GM19438 (cell line): ENCODE results near the gene SMIM11.

Source experiments
- ATAC-seq: cut with Tn5 transposase; IDR thresholded peaks from one replicate; pipeline ENCODE4 v1.9.1; 2021; ENCODE audit warnings: low read depth; ENCODE audit not compliant: unreplicated experiment

Gene SMIM11, protein sequence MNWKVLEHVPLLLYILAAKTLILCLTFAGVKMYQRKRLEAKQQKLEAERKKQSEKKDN

DNA sequence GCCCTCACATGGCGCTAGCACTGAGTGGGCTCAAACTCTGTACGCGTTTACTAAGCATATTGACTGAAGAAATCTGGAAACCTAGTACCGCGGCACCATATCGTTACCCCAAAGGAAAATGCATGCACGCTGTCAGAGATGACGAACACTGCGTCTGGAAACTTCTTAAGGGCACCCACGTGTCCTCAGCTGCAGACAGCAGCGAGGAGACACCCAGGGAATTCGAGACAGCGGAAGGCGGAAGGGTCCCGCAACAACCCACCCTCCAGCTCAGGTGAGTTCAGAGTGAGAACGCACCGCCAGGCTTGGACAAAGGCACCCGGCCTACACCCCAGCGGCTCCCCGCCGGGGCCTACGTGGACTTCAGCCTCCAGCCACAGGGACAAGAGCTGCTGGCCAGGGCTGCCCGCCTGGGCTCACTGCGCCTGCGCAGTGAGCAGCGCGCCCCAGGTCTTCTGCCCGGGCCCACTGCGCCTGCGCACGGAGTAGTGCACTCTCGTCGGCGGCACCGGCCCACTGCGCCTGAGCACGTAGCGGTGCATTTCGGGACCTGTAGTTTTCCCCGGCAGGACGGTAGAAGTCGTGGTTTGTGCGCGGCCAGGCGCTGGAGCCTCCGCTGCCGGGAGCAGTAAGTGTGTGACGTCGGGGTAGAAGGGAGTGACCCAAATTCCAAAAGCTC is at the start of gene SMIM11:
SMIM11 (plus strand) TSS at position 568 of the 679 bp plus-strand sequence. CDS start 3,998 bp downstream, outside the sequence.
- peak; percentile 90 for ATAC-seq

DNA sequence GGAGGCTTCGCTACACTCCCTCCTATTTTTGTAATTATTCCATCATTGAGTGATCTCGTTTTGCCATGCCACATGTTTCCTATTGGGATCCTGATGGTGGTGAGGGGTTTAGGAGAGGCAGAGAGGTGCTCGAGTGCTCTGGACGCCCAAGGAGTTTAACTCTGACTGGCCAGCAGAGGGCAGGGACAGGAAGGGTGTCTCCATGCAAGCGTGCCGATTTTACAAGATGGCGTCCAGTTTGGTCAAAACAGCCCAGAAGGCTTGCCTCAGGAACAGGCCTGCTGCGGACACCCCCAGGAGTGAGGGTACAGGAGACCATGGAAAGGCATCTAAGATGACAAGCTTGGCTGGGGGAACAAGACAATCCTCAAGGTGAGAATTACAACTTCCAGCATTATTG is 45.3 kb upstream of the SMIM11 start:
- no peak for ATAC-seq

DNA sequence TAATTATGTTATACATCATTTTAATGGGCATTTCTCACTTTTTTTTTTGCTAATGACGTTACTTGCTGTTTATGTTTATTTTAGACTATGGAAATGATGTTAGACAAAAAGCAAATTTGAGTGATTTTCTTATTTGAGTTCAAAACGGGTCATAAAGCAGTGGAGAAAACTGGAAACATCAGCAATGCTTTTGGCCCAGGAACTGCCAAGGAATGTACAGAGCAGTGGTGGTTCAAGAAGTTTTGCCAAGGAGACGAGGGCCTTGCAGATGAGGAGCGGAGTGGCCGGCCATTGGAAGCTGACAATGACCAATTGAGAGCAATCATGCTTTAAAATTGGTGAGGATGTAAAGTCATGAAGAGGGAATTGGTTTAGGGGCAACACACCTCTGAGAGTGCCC is 43.6 kb upstream of the SMIM11 start:
- ATAC-seq = no peak

DNA sequence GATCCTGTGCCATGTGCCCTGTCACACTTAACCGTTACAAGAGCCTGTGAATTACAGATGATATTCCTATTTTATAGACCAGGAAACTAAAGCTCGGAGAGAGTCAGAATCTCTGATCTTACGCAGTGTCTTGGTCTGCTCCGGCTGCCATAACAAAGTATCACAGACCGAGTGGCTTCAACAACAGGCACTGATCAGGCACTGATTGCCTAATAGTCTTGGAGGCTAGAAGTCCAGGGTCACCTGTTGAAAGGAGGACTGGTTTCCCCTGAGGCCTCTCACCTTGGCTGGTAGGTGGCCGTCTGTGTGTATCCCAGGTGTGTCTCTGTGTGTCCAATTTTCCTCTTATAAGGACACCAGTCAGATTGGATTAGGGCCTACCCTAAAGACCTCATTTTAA is 43.0 kb upstream of the SMIM11 start:
- ATAC-seq = no peak

DNA sequence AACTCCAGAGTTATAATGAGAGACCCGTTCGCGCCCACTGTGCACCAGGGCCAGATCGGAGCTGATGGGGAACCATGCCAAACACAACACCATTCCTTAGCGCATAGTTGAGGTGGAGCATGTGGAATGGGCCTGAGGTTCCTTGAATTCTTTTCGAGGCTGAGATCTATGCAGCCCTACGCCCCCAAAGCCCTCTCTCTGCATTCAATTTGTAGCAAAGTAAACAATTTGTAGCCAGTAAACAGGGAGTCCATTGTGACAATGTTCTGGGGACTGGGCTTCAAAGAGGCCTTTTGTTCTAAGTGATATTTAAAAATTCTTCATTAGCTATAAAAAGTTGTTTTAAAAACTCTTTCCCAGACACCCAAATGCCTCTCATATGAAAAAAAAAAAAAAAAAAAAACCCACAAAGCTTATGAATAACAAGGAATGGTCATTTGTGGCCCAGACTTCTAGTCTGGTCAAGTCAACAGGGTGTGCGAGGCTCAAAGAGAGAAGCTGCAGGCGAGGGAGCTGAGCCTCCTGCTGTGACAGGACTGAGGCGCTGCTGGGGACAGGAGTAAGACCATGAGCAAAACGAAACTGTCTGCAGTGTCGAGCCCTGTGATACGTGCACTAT is 42.1 kb upstream of the SMIM11 start:
- ATAC-seq = no peak

DNA sequence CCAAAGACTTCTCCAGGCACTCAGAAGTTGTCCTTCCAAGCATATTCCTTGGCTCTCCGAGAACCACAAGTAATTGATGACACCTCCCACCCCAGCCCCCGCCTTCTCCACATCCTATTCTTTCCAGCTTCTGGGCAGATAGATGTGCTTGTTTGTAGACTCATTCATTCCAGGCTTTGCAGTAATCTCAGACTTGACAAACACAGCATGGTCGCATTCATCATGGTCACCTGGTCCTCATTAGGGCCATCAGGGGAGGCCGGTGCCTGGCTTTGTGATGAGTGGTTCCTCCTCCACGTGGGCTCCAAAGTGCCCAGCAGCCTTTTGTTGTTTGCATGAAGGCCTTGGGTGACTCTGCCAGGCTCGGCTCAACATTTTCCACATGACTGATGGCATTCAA is 40.0 kb upstream of the SMIM11 start:
- no peak for ATAC-seq

DNA sequence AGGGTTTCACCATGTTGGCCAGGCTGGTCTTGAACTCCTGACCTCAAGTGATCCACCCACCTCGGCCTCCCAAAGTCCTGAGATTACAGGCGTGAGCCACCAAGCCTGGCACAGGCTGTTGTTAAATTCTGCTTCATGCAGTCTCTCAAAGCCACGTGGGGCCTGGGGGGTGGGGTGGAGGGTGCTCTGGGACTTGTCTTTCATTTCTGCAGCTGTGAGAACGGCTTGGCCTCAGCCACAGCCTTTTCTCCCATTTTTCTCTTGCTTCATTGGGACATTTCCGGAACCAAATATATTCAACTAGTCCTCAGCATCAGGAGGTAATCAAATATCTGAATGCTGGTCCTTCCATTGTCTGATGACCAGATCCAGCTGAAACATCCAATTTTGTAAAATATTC is 39.1 kb upstream of the SMIM11 start:
- ATAC-seq = no peak

DNA sequence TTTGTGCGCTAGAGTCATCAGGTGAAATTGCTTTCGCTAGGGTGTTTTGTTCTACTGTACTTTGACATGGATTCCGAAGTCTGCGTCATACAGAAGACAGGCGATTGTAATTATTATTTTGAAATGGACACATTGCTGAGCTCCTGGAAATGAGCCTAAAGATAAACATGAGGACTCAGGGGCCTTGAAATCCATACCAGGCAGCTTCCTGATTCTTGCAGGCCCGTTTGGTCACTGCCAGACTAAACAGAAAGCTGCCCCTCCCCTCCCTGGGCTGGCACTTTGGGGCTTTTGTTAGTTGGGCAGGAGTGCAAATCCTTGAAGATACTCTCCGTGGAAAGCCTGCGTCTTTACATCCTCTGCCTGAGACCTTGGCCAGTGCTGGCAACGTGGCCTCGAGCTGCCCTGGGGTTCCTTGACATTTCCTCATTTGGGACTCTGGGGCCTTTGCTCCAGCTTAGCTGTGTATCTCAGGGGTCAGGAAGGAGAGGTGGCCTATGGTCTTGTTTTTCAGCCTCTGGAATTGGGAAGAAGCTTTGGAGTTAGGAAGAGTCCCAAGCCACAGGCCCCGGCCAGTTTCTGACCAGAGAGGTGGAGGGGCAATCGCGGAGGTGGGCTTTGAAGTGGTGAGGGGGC is 38.4 kb upstream of the SMIM11 start:
- ATAC-seq = no peak

DNA sequence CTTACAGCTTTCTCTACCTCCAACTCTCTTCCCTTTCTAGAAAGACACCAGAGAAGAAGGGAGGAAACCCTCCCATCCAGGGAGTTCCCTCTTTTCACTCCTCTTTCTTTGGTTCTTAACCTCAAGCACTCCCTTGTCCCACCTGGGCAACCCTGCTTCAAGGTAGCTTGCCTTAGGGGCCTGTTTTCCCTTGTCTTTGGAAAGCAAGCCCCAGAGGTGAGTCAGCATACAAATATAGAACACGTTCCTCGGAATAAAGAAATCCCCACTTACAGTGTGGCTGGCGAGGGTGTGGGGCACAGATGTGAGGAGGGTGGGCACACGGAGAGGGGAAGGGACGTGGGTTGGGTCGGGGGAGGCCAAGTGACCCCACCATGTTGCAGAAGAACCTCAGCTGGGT is 37.6 kb upstream of the SMIM11 start:
- no peak for ATAC-seq

DNA sequence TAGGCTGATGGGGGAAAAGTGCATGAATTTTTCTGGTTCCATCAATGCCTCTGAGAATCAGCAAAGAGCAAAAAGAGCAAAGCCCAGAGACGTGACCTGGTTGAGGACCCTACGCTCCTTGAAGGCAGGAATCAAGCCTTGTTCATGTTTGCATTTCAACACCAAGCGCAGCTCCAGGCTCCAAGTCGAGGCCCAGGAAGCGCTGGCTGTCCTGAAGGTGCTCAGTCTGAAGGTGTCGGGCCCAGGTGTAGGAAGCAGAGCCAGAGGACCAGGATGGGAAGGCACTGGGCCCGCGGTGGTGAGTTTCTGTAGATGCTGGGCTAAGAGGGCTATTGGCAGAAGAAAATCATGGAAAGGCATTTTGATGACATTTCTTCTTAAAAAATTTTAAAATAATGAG is 37.1 kb upstream of the SMIM11 start:
- ATAC-seq = no peak

DNA sequence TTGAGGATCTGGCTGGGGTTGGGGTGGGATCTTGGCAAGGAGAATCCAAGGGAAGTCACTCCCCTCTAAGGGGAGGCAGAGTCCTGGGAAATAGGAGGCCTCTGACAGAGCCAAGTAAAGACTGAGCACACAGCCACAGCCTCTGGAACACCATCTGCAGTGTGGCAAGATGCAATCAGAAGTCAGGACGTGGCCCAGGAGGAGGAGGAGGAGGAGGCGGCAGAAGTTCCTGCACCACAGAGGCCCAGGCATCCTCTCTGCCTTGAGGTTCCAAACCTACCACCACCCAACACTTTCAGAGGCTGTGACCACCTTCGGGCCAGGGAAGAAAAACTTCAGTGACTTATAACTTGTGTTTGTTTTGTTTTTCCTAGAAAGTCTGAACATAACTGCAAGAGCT is 35.2 kb upstream of the SMIM11 start:
- ATAC-seq = no peak

DNA sequence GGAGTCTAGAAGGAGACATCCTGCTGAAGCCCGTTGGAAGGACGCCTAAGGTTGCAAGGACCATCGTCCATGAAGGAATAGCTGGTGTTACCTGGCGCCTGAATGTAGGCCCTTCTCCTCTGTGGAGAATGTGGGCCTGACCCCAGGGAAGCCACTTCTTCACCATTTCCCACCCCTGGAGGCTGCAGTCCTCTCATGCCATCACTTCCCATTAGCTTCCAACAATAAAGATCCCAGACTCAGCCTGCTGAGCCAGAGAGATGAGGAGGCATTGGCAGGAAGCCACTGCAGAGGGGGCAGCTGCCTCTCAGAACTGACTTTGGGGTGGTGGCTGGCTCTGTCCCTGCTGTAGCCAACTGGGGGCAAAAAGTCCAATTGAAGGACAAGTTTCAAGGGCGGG is 32.8 kb upstream of the SMIM11 start:
- no peak for ATAC-seq

DNA sequence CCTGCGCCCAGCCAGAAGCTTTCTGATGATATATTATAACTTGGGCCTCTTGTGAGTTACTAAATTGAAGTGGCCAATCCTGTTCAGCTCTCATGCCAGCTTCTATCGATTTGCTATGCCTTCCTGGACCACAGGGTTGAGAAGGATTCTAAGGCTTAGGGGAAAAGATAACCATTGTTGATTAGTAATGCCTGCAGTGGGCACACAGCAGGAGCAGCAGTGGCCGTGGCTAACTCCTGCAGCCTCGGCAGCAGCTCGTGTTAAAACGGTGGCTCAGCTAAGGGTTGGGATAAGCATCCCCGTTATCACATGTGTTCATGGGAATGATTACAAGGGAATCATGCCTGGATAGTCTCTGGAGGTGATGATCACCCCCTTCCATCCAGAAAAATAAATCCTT is 32.0 kb upstream of the SMIM11 start:
- no peak for ATAC-seq

DNA sequence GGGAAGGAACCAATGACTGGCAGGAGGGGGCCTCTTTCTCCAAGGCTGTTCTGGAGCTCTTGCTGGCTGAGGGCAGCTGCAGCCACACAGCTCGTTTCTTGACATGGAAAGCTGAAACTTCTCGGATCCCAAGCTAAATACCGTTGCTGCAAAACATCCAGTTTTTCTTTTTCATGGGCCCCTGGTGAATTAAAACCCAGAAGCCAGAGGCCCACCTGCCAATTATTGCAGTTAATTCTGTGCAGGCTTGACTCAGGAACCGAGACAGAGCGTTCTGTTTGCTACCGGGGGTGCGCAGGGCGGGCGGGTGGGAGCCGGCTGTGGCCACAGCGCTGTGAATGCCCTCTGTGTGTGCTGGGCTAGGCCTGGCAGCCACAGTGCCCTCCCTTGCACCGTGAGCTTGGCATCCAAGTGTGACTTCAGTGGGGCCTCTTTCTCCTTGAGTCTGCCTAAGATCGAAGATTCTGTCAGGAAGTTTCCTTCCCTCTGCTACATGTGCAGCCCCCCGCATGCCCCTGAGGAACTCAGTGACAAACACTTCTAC is 31.4 kb upstream of the SMIM11 start:
- no peak for ATAC-seq

DNA sequence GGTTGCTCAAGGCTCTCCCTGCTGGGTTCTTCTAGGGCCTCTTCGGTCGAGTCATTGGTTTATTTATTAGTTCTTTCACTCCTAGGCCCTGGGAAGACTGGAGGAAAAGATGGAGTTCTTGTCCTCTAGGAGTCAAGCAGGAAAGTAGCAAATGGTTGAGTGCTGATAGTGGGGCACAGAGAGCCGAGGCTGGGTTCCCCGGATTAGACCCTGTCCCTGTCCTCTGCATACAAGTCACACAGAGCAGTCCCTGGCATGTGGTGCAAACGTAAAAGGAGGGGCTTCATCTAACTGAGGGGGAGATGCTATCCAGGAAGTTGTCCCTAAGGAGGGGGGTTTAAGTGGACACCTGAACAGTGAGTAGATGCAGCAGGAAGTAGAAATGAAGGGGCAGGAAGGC is 30.7 kb upstream of the SMIM11 start:
- no peak for ATAC-seq

DNA sequence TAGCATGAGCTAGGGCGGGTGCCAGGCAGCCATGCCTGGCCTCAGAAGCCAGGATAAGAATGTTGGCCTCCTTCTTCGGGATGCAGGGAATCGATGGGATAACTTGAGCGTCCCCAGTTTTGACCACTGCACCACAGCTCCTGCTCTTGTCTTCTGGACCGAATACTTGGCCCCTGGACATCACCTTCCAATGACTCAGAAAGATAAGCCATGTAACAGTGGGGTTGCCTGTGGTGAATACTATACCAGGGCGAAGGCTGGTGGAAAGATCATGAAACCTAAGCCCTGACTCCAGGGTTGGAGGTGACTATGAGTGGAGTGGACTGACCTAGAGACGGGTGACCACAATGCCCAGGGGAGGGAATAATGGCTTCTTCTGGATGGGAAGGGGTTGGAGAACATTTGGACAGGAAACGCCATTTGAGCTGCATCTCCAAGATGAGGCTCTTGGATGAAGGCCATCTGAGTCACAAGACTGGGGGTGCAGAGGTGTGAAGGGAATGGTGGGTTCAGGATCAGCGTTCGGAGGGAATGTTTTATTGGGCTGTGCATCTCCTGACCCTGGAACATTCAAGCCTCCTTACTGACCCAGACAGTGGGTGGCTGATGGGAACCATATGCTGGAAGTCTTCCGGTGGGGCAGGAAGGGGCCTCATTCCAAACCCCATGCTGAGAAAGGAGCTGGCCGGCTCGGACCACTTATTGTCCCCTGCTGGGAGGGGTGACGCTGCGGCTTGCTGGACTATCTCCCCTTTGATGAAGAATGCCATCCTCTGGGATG is 30.0 kb upstream of the SMIM11 start:
- ATAC-seq = no peak

DNA sequence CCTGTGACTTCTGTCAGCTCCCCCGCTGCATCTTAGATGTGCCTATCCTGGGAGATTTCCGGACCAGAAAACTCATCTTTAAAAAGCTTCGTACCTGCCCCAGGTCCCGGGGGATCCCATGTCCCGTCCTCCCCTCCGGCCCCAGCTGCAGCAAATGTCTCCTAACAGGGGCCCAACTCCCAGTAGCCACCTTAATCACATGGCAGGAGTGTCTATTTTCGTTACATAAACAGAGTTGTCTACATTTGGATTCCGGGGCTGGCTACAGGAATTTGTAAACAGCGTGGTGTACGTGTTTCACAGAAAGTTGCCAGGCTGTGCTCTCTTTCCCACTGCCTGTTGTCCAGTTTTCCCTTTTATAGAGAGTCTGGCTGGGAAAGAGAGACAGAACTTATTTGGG is 29.4 kb upstream of the SMIM11 start:
- no peak for ATAC-seq

DNA sequence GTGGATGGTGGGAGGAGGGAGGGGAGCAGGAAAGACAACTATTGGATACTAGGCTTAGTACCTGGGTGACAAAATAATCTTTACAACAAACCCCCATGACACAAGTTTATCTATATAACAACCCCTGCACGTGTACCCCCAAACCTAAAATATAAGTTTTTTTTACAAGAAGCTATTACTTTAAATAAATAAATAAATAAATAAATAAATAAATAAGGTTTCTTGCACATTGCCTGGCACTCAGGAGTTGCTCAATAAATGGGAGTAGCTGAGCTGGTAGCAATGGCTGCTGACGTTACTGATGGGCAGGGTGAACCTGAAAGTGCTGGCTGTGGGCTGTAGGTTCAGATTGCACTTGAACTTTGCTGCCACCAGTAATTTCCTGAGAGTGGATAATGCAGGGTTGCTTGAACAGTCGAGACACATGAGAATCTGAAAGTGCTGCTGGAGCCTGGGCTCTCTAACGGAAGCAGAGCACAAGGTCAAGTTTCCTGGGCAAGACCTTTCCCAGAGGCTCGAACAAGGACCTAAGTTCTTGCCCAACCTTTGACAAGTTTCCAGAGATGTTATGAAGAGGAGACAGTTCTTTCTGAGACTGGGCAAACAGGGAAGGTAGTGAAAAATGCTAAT is 26.3 kb upstream of the SMIM11 start:
- no peak for ATAC-seq

DNA sequence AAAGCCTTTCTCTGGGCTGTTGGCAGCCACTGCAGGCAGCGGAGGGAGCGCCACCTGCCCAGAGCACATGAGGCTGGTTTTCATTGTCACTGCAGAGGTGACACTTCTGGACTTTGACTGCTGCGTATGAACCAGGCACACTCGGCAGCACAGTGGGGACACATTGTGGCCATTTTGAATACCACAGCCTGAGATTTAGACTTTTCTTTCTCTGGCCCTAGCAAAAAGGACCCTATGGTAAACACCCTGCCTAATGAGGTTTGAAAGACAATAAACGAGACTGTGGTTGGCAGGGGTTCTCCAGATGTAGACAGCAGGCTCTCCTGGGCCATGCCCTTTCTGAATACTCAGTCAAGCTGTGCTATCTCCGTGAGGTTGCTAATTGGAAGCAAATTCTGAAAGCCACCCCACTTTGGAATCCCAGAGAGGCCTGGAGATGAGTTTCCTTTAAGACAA is 23.5 kb upstream of the SMIM11 start:
- peak; percentile 74 for ATAC-seq

DNA sequence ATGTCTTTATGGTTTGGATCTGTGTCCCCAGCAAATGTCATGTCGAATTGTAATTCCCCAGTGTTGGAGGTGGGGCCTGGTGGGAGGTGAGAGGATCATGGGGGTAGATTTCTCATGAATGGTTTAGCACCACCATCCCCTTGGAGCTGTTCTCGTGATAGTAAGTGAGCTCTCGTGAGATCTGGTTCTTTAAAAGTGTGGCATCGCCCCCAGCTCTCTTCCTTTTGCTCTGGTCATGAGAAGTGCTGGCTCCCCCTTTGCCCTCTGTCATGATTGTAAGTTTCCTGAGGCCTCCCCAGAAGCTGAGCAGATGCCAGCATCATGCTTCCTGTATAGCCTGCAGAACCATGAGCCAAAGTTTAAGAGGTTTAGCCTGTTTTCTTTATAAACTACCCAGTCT is 22.8 kb upstream of the SMIM11 start:
- ATAC-seq = no peak
